Measurements from ENCODE around the gene INSIG1.
A peak's percentile ranks its signal among the peaks of the same experiment; 100 is the strongest.

Gene INSIG1

GRCh38 chr7:155297517-155298287 is at the start of gene INSIG1:
INSIG1 (plus strand) TSS chr7:155297878; CDS start chr7:155298286, 408 bp downstream.
- peak; percentile 88 for DNase-seq

DNA sequence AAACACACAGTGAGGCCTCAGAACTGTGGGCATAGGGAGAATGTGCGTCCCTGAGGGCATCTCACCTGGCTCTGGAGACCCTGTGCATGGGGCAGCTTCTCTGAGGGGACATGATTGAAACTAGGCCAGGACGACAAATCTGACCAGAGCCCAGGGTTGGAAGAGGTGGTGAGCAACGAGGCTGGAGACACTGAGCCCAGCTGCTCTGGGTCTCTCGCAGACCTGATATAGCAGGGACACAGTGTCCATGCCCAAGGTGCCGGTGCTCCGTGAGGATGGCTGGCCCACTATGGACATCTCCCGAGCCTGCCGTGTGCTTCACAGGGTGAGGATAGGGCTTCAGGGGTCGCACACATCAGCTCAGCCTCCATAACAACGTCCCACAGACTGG is 49.3 kb upstream of the INSIG1 start:
- no peak for DNase-seq

- no peak for DNase-seq
Measured at GRCh38 chr7:155251831-155252230, 45.8 kb upstream of the INSIG1 start.

- no peak for DNase-seq
Measured at GRCh38 chr7:155252444-155252887, 45.2 kb upstream of the INSIG1 start.

DNA sequence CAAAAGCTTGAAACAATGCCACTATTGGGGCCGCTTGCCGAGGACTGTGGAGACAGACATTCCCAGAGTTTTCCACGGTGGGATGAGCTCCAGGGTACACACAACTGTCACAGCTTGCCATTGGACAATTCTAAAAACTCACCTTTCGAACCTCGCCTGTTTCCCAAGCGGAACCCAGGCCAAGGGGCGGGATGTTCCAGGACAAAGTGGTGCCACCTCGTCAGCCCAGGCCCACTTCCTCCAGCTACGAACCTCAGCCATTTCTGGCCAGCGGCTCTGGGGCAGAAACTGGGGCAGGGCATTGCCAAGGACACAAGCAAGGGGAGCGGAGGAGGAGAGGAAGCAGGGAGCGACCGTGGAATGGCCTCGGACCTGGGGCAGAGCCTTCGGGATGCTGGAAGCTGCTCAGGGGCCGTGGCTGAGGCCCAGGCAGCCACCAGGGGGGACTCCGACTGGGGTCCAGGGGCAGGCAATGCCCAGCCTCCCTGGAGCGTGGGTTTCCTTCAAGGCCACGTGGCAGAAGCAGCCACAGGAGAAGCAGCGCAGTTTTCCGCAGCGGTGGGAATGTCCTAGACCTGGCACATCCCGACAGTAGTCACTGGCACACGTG is 44.7 kb upstream of the INSIG1 start:
- no peak for DNase-seq

DNA sequence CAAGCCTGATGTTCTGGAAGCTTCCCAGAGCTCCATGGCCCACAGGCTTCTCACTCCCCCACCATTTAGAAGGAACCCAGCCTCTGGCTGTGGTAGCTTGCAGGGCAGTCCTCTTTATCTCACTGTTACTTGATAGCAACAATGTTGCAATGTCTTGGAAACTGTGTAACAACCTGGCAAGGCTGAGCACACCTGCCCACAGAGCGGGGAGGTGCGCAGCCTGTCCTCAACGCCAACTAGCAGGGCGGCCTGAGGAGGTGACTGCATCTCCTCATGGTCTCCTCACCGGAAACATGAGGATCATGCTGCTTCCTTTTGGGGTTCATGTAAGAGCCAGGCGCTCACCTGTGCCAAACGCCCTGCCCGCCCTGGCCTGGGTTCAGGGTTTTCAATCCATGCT is 43.7 kb upstream of the INSIG1 start:
- no peak for DNase-seq

DNA sequence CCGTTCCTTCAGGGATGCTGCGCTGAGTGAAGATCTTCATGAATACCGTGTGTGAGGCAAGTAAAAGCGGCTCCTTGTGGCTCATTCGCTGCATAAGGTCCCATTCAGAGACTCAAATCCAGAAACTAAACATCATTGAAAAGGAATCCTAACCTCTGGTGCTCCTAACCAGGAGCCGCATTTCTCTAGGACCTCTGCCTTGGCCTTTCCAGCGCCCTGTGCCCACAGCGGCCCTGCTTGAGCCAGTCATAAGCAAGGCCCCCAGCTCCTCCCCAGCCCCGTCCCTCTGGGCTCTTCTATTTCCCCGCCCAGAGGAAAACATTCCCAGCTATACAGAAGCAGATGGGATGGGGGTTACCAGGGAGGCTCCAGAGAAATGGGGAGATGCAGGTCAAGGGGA is 42.6 kb upstream of the INSIG1 start:
- DNase-seq: no peak

GRCh38 chr7:155255621-155256020 is 42.1 kb upstream of the INSIG1 start:
- DNase-seq: no peak

- no peak for DNase-seq
Measured at GRCh38 chr7:155256081-155256760, 41.5 kb upstream of the INSIG1 start.

DNA sequence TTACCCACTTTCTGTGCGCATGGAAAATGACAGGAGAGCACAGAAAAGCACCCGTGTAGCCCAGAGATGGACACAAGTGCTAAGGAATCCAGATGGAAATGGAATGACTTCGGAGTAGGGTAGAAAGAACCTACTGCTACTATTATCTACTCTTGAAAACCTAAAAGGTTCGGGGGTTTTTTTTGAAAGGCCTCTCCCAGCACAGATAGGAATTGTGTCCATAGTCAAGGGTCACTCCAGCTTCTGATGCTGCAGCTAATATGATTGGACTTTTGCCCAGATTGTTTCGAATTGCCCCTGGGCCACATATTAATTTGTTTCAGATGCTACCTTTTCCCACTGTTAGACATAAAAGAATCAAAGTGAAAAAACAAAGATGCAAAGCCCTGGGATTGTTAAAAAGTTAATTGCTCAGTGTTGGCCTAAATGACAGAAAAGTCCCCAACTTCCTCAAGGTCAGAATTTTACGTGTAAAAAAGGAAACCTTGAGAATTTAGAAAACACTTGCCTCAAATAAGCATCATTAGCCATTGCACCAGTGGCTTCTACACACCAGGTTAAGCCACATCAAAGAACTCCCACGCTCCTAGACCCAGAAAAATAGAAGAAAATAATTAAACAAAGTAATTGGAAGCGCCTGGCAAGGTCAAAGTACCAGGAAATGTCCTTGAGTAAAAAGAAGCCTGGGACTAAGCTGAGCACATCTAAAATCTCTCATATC is 40.8 kb upstream of the INSIG1 start:
- DNase-seq: no peak

DNA sequence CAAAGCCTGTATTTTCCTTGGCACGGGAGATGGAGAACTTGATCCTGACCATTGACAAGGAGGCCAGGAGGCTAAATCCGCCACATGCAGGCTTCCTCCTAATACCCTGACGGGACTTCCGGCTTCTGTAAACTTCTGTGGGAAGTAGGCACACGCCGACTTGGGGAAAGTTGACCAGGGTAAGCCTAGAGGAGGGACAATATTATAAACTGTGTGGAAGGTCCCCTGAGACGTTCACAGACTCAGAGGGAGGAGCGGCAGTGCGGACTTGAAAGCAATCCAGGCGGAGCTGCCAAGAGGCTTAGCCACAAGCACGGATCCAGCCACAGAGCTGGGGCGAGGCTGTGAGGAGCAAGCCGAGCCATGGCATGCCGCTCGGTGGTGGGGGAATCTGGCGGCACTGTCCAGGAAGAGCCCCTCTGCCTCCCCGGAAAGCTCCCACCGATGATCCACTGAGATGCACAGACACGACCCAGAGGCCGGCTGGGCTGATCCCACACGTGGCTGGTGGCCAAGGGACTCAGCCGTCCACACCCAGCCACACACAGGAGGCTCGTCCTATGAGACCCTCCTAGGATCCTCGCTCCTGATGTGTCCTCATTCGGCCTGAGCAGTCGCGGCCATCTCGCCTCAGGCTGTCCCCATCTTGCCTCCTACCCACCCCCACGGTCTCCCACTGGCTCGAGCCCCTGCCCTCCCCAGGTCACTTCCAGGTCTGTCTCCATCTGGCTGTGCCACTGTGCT is 40.0 kb upstream of the INSIG1 start:
- no peak for DNase-seq

- no peak for DNase-seq
Measured at GRCh38 chr7:155258226-155258560, 39.5 kb upstream of the INSIG1 start.

- no peak for DNase-seq
Measured at GRCh38 chr7:155259866-155260497, 37.7 kb upstream of the INSIG1 start.

DNA sequence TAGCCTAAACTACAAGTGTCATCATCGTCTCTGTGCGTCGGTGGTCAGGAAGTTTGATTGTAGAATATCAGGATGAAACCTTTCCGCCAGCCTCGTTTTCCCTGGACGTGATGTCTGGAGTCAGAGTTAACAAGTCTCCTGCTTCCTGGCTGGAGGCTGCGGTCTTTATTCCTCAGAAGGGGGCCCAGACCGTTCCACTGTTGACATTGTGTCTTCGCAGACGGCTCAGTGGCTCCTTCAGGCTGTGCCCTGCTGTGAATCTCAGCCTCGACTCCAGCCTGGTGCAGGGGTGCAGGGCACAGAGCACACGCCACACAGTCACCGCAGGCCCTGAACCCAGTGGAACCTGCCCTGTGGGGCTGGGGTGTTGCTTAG is 37.2 kb upstream of the INSIG1 start:
- no peak for DNase-seq

GRCh38 chr7:155261031-155261985 is 36.4 kb upstream of the INSIG1 start:
- DNase-seq: no peak

DNA sequence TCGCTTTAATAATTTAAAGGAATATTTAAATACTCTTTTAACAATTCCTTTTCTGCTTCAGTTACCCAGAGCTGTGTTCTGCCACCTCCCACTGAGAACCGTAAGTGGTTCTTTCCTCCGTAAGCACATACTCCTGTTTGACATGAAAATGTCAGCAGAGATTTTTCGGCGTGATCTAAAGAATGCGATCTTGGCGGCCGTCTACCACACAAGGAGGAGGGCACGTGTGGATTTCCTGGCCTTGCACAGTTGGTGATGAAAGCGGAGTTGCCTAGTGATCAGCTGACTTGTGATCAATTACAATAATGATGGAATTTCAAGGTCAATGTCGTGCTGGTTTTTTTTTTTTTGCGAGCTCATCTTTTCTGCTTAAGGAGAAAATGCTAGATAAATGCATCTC is 35.6 kb upstream of the INSIG1 start:
- DNase-seq: no peak

- DNase-seq: no peak
Measured at GRCh38 chr7:155263051-155263450, 34.6 kb upstream of the INSIG1 start.

GRCh38 chr7:155263581-155264143 is 34.0 kb upstream of the INSIG1 start:
- no peak for DNase-seq

- no peak for DNase-seq
Measured at GRCh38 chr7:155265144-155265543, 32.5 kb upstream of the INSIG1 start.

GRCh38 chr7:155265961-155266360 is 31.7 kb upstream of the INSIG1 start:
- DNase-seq: no peak

GRCh38 chr7:155266440-155266839 is 31.2 kb upstream of the INSIG1 start:
- no peak for DNase-seq

Measured in NCI-H2227 treated with DMSO at 0.1 percent for 48 hours (cell line).